ENCODE data around the gene TRIM40.

The TRIM40 gene

DNA sequence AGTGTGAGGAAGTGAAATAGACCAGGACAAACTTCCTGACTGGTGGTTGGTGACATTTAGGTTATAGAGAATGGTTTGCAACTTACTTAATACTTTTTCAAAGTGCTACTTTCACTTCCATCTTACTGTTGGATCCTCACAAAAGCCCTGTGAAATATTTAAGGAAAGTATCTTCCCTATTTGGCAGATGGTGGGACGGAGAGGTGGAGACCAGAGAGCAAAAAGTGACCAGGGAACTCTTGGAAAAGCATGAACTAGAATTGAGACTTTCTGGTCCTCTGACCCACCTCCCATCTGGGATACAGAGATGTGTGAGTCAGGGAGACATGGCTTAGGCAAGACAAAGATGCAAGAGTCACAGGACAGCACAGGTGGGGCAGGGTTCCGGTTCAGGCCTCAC, 22.1 kb downstream of the TRIM40 start:
- TF ChIP-seq, protein P1, sequence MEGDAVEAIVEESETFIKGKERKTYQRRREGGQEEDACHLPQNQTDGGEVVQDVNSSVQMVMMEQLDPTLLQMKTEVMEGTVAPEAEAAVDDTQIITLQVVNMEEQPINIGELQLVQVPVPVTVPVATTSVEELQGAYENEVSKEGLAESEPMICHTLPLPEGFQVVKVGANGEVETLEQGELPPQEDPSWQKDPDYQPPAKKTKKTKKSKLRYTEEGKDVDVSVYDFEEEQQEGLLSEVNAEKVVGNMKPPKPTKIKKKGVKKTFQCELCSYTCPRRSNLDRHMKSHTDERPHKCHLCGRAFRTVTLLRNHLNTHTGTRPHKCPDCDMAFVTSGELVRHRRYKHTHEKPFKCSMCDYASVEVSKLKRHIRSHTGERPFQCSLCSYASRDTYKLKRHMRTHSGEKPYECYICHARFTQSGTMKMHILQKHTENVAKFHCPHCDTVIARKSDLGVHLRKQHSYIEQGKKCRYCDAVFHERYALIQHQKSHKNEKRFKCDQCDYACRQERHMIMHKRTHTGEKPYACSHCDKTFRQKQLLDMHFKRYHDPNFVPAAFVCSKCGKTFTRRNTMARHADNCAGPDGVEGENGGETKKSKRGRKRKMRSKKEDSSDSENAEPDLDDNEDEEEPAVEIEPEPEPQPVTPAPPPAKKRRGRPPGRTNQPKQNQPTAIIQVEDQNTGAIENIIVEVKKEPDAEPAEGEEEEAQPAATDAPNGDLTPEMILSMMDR (IDR thresholded peaks at IDR 0.05; ENCODE audit: low read depth, low read length), result no peak
- in situ Hi-C loops (cut with HindIII; ENCODE audit: low sequenced_read_pairs), result no loop called here
- no peak overlapping the region for H3K4me3 ChIP-seq (ENCODE audit: low read depth, low read length)
- no peak for DNase-seq (ENCODE audit: low read depth, low spot score)

DNA sequence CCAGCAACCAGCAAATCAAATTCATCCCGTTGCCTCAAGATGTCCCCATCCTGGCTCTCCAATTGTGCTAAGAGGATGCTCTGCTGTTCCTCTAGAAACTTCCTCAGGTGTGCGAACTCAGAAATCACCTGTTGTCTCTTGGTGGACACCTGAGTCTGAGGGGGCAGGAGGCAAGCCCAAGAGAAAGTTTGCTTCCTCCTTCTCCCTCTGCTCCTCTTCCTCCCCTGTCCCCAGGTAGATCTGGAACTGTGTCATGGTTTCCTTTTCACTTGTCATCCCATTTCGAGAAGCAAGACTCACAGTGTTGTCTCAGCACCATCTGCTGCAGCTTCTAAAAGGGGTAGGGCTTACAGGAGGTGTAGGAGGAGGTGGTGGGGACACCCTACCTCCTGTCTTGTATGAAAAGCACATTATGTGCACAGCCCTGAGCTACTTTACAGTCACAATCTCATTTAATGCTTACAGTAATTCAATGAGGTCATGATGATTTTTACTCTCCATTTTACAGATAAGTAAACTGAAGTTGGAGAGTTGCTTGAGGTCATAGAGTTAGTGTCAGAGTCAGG, 22.6 kb downstream of the TRIM40 start:
- H3K4me3 ChIP-seq (ENCODE audit: low read depth, low read length), result no peak overlapping the region
- no peak for DNase-seq (ENCODE audit: low read depth, low spot score)
- TF ChIP-seq, protein P1 (IDR thresholded peaks at IDR 0.05; ENCODE audit: low read depth, low read length), result no peak
- in situ Hi-C loops (cut with HindIII; ENCODE audit: low sequenced_read_pairs), result no loop called here

DNA sequence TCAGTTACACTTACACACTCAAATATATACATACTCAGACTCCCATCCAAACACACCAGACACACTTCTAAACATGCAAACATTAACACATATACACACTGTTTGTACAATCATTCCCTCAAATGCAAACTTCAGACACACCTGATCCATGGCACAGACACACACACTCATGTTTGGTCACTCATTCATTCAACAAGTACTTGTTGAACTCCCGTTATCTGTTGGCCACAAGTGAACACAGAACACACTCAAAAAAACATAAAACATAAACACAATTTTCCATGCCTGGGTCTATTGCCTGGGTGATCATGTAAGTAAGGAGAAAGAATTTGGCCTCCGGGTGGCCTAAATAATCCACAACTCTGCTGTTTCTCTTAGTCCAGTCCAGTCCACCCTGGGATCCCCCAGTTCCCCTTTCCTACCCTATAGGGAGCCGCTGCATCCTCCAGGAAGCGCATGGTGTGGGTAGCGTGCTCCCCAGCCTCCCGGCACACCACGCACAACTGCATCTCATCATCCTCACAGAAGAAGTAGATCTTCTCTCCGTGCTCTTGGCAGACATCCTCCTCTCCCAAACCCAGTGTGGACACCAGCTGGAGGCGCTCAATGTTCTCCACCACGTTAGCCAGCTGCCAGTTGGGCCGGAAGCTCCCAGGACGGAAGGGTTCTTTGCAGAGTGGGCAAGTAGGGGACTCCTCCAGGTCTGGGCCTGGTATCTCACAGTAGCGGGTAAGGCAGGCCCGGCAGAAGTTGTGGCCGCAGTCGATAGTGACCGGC, 24.3 kb downstream of the TRIM40 start:
- H3K4me3 ChIP-seq (ENCODE audit: low read depth, low read length), result no peak overlapping the region
- TF ChIP-seq, protein P1 (IDR thresholded peaks at IDR 0.05; ENCODE audit: low read depth, low read length), result no peak
- DNase-seq (ENCODE audit: low read depth, low spot score), result no peak
- in situ Hi-C loops (cut with HindIII; ENCODE audit: low sequenced_read_pairs), result no loop called here

DNA sequence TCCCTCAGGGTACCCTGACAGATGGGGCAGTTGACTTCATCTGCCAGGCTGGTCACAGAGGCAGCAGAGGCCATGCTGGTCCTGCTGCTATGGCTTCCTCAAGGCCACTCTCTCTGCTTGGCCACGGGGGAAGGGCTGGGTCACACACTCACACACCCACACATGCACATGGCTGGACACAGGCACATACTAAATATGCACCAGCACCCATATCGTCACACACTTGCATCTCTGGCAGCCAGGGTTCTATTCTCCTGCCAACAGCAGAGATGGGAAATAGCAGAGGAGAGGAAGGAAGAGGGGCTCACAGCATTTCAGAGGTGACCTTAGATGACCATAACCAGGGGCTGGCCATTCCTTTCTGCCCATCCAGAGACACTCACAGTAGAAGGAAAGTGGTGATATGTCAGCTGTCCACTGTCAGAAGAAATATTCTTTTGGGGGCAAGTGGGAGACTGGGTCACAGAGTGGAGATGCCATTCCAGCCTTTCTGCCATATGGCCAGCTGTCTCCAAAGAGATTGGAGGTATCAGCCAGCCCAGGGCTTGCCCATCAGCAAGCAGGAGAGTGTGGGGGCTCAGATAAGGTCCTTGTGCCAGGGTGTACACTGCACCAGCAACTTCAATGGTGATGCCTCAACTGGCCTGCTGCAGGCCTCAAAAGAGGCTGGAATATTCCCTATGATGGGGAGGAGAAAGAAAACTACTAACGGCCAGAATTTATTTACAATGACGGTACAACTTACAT, 25.0 kb downstream of the TRIM40 start, which contains the start of gene TRIM10:
TSS of gene TRIM10 (minus strand) at position 427 of the 747 bp plus-strand sequence. CDS start at position 74, 353 bp downstream.
- H3K4me3 ChIP-seq (ENCODE audit: low read depth, low read length), result no peak within 1 kb of the TSS
- in situ Hi-C loops (cut with HindIII; ENCODE audit: low sequenced_read_pairs), result no loop called here
- no peak for DNase-seq (ENCODE audit: low read depth, low spot score)
- TF ChIP-seq, protein P1 (IDR thresholded peaks at IDR 0.05; ENCODE audit: low read depth, low read length), result no peak

DNA sequence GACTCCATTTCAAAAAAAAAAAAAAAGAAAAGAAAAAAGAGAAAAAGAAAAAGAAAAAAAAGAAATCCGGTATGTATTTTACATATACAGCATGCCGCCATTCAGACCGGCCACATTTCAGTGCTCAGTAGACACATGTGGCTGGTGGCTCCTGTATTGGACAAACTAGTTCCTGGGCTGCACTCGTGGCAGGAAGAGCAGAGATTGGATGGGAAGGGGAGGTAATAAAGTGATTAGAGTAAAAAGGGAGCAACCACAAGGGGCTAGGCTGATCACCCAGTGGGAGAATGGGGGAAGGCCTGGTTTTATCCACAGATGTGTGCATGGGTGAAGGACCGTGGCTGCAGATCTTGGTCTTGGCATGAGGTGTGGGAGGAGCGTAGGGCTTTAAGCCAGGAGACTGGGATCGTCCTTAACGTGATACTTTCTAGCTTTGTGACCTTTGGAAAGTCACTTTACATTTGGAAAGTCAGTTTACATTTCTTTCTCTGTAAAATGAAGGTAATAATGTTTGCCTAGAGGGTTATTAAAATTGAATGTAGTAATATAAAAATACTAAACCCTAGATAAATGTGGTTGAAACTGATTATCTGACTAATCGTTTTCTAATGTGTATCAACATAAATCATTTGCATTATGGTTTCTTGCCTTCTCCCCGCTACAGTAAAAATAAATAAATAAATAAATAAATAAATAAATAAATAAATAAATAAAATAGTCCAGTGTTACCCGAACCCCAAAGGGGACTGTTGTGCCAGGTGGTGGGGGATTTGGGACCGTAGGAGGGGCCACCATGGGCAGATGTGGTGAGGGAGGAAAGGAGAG, 26.5 kb downstream of the TRIM40 start:
- TF ChIP-seq, protein P1 (IDR thresholded peaks at IDR 0.05; ENCODE audit: low read depth, low read length), result no peak
- no peak overlapping the region for H3K4me3 ChIP-seq (ENCODE audit: low read depth, low read length)
- in situ Hi-C loops (cut with HindIII; ENCODE audit: low sequenced_read_pairs), result no loop called here
- DNase-seq (ENCODE audit: low read depth, low spot score), result no peak

Measured in astrocyte of the spinal cord (primary cell).